Gastroesophageal sphincter (tissue), 3 donors: Measurements from ENCODE around the gene CSTF1.

Experiments used
- CTCF ChIP-seq, 4 experiments: fragments of 200-600 bp in 2 of 4; fragments of 450-650 bp in 2 of 4; sonication (generic) in 1 of 4; IDR thresholded peaks; one replicate each; pipeline ENCODE4 v1.5.1; 2017 to 2019; ENCODE audit warnings: antibody characterized with exemption in 4 of 4, mild to moderate bottlenecking in 2 of 4, moderate library complexity in 2 of 4
- POLR2A ChIP-seq, 2 donors: fragments of 450-650 bp; IDR thresholded peaks; one replicate each; pipeline ENCODE4 v1.6.1; 2017; ENCODE audit warnings: antibody characterized with exemption in 2 of 2, mild to moderate bottlenecking in 2 of 2, moderate library complexity in 1 of 2

DNA sequence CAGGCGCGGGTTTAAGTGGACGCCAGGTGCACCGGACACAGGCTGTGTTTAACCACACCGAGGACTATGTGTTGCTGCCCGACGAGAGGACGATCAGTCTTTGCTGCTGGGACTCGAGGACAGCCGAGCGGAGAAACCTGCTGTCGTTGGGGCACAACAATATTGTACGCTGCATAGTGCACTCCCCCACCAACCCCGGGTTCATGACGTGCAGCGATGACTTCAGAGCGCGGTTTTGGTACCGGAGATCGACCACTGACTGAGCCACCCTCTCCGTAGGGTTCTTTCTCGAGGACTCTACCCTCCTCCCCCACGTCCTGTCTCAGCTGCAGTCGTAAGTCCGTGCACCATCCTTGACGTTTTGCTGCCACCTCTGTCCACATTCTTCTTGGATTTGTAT, 11.0 kb downstream of the CSTF1 start:
- TF ChIP-seq CTCF (IDR thresholded peaks at IDR 0.05): no peak
- no peak for TF ChIP-seq POLR2A (IDR thresholded peaks at IDR 0.05)
